GM21723 (cell line): ENCODE measurements around the gene LDLRAD3.

Experiments used
- ATAC-seq: cut with Tn5 transposase; IDR thresholded peaks from one replicate; pipeline ENCODE4 v1.9.1; 2021; ENCODE audit warnings: mild to moderate bottlenecking, moderate library complexity; ENCODE audit not compliant: unreplicated experiment

Gene LDLRAD3

DNA sequence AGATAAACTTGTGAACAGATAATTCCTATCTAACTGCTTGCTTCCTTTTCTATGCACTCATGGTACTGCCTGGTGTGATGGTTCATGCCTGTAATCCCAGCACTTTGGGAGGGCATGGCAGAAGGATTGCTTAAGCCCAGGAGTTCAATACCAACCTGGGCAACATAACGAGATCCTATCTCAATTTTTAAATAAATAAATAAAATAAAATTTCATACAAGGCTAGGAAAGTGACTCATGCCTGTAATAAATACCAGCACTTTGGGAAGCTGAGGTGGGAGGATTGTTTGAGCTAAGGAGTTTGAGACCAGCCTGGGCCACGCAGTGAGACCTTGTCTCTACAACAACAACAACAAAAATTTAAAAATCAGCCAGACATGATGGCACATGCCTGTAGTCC lies 178.8 kb downstream of the LDLRAD3 start:
- no peak for ATAC-seq

DNA sequence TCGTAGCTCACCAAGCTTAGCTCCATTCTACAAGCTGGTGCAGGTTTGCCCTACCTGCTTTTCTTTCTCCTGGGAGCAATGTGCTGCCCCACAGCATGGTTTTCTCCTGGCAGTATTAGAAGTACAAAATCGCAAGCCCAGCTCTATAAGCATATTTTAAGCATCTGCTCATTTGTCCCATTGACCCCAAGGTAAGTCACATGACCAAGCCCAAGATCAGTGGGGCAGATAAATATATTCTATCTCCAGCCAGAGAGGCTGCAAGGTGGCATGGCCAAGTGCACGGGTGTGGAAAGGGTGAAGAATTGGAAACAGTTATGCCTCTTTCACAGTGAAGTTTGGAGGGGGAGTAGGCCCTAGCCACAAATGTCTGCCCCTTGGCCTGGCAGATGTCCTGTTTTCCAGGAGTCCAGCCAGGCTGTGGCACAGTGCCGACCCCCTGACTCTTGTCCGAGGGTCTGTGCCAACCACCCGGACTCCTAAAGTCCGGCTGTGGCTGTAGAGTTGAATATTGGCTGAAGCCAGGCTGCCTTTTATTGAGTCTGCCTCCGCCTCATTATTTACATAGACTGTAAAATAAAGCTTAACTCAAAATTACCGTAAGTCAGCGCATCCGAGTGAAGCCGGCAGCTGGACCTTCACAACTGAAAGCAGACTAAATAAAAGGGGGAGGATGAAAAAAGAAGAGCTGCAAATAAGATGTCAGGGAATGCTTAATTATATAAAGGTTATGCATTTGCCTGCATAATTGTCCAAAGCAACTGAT lies 179.7 kb downstream of the LDLRAD3 start:
- no peak for ATAC-seq

DNA sequence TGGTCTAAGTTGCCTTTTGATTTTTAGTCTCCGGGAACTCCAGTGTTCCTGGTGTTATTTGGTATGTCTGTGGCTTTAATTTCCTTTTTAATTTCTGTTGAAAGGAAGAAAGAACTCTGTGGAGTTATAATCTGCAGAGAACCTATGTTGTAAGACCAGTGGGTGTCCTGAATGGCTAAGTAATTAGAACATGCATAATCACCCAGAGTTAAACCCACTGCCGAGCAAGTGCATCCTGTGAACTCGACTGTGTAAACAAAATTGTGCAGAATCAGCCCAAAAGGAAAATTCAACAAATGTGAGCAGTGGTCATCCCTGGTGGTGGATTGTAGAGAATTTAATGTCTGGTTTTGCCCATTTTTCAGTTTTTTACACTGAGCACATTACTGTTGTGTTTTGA lies 182.8 kb downstream of the LDLRAD3 start:
- no peak for ATAC-seq

DNA sequence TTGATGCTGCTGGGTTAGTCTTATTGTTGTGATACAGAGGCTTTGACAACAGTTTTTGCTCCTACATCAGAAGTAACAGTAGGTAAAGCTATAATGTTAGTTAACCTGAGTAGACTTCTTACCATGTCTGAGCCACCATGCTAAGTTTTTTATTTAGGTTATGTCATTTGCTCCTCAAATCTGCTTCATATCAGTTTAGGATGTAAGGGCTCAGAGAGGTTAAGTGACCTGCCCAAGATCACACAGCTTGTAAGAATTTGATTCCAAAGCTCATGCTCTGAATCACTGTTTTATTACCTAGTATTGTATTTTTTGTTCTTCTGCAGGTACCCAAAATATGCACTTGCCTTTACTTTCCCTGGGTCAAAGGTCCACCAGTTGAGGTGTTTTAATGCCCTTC lies 183.7 kb downstream of the LDLRAD3 start:
- no peak for ATAC-seq

DNA sequence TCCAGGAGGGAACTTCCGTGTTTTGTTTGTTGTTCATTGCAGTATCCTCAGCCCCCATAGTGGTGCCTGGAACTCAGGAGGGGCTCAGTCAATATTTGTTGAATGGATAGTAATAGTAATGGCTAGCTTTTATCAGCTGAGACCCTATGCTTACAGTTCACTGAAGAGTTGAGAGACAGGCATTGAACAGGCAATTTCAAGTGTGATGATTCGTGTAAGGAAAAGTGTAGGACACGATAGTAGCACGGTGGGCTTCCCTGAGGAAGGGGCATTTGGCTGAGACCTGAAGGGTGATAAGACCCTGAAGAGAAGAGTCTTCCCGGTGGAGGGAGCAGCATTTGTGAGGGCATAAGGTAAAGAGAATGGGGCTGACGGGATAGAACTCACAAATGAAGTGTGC lies 186.1 kb downstream of the LDLRAD3 start:
- ATAC-seq = no peak

DNA sequence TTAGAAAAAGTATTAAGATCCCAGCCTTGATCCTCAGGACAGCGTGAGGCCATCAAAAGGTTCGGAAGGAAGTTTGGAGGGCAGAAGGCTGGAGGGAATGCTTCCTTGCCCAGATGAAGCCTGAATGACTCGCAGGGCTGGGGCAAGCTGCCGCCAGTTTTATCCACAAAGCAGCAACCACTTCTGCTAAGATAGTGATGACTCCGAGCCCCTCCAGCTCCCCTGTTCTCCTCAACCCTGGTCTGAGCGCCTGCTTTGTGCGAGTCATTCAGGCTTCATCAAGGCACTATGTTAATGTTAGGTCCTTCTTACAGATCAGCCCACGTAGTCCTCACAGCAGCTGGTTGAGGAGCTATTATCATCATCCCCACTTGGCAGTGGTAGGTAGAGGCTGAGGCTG lies 186.5 kb downstream of the LDLRAD3 start:
- ATAC-seq = no peak

DNA sequence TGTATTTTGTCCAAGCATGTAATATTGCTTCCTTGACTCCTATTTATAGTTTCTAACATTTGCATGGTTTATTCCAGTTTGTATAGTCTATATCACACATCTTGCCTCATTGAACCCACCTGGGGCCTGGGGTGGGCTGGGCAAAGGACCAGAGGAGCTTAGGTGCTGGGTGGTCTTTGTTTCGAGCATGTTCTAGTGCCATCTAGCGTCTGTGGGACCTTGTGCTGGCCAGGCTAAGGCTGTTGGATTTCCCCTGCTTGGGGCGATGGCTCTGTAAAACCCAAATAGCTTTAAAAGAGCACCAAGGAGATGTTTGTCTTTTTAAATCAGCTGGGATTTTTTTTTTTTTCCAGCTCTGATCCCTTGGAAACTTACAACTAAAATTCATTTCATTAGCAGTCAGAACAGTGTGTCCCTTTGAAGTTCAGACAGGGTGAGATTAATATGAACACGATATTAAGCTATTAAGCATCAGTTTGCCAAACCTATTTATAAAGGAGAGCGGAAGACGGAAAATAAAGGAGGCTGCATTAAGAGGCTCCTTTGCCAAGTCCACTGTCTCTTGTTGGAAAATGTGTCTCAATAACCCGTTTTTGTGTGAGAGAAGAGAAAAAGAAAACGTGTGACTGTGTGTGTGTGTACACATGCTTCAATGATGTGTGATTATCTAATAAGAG lies 188.0 kb downstream of the LDLRAD3 start:
- ATAC-seq = no peak

DNA sequence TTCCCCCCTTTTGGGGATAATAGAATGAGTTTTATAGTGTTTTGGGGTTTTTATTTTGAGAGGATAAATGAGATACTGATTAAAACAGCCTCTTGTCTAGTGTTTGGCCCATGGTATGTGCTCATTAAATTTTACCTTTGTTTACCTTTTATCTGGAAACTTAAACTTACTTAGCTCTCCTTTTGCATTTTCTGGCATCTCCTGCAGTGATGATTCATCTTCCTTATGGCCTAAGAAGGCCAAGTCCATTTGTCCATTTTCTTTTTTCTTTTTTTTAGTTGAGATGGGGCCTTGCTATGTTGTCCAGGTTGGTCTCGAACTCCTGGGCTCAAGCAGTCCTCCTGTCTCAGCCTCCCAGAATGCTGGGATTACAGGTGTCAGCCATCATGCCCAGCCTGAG lies 189.1 kb downstream of the LDLRAD3 start:
- no peak for ATAC-seq

DNA sequence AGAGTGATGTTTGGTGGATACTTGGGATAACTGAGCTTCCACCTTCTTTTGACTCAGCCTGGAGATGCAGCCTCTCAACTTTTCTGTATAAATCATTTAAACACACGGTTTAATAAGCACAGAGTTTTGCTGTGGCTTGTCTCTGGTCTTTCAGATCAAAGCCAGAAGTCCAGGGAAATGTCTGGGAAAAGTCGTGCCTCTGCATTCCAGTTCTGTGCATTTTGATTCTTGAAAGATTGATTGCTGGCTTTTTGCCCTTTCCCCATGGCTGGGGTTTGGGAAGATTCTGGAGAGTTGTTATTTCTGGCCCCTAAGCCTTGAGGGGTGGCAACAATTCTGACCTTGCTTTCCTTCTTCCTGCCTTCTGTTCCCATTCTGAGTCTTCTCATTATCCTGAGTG lies 191.2 kb downstream of the LDLRAD3 start:
- ATAC-seq = no peak

DNA sequence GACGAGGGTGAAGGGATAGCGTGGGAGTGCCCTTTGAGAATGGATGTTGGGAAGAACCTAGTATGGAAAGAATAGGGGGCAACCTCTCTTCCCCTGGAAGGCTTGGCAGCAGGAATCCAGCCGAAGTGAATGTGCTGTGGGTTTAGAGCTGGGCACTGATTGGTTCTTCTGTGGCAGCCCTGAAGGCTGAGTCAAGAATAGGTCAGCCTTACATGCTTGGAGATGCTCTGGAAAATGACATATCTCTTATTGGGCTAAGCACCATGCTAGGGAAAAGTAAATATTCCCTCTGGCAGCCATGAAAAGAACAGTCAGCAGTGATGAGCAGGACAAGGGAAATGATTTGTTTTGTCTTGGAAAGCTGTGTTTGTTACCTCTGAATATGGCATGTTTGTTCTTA lies 195.9 kb downstream of the LDLRAD3 start:
- no peak for ATAC-seq

DNA sequence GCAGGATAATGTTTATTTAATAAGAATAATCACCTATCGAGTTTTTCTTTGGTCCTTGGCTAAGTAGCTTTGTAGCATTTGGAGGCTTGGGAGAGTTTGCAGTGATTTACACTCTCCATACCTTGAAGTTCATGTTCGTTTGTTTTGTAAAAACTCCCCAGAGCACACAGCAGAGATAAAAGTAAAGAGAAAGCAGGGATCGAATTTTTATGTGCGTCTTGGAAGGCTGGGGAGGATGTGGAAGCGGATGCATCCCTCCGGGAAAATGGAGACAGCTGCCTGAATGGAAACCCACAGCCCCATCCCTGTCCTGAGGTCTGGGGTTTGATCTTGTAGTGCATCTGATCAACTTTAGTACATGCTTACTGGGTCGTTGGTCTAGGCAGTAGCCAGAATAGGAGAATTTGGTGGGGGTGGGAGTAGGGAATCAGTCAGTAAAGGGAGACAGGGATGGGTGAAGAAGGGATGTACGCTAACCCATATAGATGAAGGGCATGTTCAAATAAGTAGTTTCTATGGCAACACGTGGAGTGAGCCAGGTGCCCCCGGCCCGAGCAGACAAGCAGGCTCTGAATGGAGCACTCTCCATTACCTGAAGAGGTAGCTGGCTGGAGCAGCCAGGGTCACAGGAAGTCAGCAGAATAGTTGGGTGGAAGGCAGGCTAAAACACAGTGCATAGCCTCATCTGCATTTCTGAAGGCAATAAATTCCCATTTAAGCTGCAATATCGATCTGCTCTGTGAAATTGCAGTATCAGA lies 197.5 kb downstream of the LDLRAD3 start:
- ATAC-seq = no peak

DNA sequence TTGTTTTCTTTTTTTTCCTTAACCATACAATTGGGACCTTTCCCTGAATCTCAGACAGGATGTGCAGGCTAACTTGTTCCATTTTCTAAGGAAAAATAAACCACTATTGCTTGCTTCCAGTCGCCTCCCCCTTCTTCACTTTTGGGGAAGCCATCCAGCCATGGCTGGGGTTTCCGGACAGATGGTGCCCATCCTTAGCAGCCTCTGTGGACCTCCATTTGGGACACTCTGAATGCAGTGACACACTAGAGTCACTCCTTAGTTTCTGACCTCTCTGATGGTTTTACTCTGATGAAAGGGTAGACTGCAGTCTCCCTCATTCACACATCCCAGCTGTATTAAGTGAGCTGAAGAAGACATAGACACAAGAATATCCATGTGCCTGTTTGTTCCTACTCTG lies 198.1 kb downstream of the LDLRAD3 start:
- ATAC-seq = no peak

DNA sequence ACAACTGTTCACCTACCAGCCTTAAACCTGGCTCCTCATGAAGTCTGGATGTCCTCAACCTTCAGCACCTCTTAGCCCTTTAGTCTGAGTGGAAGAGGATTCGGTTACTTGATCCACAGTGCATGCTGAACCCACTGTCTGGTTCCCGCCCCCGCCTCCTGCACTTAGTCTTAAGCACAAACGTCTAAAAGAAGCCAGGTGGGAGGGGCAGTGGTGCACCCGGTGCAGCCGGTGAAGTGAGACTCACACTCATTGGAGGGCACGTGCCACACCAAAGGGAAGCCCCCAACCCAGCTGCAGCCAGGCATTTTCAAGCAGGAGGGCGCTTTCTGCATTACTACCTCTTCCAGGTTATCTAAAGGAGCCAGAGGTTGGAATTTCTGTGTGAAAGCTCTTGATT lies 198.6 kb downstream of the LDLRAD3 start:
- ATAC-seq = no peak

DNA sequence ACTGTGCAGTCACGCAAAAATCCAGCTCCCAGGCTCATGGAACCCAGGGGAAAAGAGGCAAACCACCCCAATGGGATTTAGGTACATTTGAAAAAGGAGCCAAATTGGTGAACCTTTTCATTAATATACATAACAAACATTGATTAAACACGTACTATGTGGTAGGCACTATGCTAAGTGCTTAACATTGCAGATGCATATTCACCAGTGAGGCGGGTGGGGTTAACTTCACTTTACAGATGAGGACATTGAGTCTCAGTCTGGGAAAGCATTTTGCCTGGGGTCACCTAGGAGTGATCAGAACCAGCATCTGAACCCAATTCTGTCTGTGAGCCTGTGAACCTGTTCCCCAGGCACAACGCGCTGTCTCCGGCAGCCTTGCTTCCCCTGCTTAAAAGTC lies 199.0 kb downstream of the LDLRAD3 start:
- ATAC-seq = no peak

DNA sequence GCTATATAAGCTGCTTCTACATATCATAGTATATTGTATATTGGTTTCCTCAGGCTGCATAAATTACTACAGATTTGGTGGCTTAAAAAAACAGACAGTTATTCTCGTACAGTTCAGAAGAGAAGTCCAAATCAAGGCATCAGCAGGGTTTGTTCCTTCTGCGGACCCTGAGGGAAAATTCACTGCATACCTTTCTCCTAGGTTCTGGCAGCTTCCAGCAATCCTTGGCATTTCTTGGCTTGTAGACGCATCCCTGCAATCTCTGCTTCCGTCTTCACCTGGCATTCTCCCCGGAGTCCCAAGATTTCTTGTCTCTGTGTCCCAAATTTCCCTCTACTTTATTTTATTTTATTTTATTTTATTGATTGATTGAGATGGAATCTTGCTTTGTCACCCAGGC lies 202.6 kb downstream of the LDLRAD3 start:
- no peak for ATAC-seq

DNA sequence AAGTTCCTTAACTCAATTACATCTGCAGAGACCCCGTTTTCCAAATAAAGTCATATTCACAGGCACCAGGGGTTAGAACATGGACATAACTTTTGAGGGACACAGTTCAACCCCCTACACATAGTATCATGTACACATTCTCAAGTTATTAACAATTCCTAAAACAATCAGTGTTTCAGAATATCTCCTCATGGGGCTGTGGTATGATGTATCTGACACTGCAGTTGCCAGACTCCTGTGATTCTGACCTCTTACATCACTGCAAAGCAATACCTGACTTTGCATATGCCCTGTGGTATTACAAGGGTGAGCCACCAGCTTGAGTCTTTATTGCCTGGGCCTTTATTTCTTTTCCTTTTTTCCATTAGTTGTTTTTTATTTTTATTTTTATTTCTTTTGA lies 203.6 kb downstream of the LDLRAD3 start:
- no peak for ATAC-seq

DNA sequence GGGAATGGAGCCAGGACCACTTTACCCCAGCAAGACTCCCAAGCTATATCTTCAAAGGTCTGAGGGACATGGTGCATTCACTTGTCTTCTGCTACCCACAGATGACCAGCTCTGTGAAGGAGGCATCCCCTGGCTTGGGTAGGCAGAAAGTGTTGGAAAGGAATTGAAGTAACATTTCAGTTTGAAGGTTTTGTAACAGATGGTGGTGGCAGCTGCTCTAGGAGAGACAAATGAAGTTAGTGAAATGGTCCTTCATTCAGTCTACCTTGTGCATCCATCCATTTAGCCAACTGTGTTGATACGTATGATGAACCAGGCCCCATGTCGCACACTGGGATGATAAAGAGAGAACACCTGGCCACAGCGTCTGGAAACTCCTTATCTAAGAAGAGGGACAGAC lies 204.8 kb downstream of the LDLRAD3 start:
- ATAC-seq = no peak

DNA sequence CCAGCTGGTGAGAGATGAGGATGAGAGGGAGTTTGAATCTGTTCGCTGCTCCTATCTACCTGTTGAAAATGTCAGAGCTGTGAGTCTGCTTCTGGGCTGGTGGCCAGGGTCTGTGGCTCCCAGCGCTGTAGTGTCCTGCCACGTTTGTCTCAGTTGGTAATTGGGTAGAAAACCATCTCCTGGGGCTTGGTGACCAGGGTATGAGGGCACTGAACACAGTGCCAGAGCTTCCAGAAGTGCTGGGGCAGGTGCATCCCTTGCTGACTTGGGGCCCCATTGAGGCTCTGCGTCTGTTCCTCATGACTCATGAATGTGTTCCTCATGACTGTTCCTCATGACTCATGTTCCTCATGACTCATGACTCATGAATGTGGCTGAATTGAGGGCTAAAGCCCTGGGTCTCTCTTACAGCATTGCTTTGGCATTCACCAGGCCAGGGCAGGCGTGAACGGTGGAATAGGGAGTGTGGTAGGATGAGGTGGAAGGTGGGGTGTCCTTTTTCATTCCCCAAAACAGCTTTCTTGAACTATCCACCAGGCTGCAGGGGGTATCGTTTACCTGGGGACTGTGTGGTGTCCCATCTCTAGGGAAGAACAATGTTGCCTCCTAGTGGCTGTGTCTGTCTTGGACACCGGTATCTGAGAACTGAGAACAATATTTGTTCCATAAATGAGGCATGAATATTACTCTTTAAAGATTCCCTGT lies 205.8 kb downstream of the LDLRAD3 start:
- peak; percentile 88 for ATAC-seq

DNA sequence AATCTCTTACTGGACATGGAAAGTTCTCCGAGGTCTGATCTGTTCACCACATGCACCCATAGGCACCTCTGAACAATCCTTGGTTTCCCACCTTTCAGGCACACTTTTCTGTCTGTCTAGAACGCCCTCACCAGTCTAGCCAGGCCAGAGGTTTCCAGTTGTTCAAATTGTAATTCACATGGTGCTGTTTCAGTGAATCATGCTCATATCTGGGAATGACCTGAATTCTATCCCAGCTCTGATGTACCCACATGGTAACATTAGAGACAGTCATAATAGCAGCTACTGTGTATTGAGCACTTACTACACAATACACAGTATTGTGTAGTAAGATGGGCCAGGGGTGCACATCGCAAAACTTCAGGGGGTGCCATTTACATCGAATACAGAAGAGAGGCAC lies 207.1 kb downstream of the LDLRAD3 start:
- no peak for ATAC-seq

DNA sequence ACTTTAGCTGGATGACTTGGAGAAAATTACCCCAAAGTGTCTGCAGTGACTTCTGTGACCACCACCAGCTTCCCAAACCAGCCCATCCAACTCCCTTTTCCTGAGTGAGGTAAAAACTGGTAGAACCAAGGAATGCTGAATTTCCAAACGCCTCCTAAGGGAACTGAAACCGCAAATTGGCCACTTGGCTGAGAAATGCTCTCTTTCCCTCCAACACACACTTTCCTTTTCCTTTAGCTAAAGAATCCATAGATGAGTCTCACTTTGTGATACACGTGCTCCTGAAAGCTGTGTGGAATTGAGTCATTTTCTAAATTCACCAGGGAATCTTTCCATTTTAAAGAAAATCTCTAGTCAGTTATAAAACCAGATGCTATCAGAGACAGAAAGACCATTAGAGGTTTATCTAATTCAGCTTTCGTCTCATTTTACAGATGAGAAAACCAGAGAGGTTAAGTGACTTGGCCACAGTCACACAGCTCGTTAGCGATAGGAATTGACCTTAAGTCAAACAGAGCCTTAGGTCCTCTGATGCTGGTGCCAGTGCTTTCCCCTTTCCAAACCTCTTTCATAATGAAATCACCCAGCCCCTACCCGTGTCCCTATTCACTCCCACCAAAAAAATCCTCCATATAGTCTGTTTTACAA lies 208.2 kb downstream of the LDLRAD3 start:
- no peak for ATAC-seq

DNA sequence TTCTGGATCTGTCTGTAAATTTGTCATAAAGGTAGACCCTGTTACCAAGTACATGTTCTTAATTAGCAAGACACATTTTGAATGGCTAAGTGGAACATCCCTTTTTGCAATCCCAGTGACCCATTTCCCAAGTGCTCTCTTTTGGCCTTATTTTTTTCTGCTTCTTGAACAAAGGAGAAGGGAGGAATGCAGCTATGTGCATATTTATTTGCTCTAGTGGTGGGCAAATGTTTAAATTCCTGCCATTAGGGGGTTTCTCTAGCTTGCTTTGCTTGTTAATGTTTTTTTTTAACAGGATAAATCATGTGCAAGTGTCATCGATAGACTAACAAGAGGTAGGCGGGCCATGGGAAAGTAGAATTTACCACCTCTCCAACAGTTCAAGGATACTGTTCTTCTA lies 209.7 kb downstream of the LDLRAD3 start:
- ATAC-seq = no peak
